Thyroid gland (tissue), 4 donors: Measurements from ENCODE around the gene RPTOR.

Experiments
- POLR2A ChIP-seq, 2 donors: fragments of 450-650 bp; IDR thresholded peaks; one replicate each; pipeline ENCODE4 v1.6.1; 2017; ENCODE audit warnings: antibody characterized with exemption in 2 of 2, mild to moderate bottlenecking in 2 of 2, moderate library complexity in 1 of 2
- TF ChIP-seq, protein P1 (sequence below), 6 experiments: fragments of 200-600 bp in 3 of 6; fragments of 450-650 bp in 3 of 6; sonication (generic) in 3 of 6; IDR thresholded peaks; one replicate each; pipeline ENCODE4 v1.5.1; 2016 to 2019; ENCODE audit warnings: antibody characterized with exemption in 6 of 6, mild to moderate bottlenecking in 2 of 6, inconsistent platforms in 1 of 6, moderate library complexity in 1 of 6

- TF ChIP-seq, protein P1, sequence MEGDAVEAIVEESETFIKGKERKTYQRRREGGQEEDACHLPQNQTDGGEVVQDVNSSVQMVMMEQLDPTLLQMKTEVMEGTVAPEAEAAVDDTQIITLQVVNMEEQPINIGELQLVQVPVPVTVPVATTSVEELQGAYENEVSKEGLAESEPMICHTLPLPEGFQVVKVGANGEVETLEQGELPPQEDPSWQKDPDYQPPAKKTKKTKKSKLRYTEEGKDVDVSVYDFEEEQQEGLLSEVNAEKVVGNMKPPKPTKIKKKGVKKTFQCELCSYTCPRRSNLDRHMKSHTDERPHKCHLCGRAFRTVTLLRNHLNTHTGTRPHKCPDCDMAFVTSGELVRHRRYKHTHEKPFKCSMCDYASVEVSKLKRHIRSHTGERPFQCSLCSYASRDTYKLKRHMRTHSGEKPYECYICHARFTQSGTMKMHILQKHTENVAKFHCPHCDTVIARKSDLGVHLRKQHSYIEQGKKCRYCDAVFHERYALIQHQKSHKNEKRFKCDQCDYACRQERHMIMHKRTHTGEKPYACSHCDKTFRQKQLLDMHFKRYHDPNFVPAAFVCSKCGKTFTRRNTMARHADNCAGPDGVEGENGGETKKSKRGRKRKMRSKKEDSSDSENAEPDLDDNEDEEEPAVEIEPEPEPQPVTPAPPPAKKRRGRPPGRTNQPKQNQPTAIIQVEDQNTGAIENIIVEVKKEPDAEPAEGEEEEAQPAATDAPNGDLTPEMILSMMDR (IDR thresholded peaks at IDR 0.05): no peak
- TF ChIP-seq POLR2A (IDR thresholded peaks at IDR 0.05): no peak
Measured at GRCh38 chr17:80673152-80673920, 128.7 kb downstream of the RPTOR start.
